SHP77 treated with DMSO at 0.1 percent for 48 hours (cell line): ENCODE measurements around the gene VAPB.

ENCODE experiments used
- DNase-seq: peaks from one replicate; lab custom pipeline; 2025; lab: John Stamatoyannopoulos, UW

The VAPB gene

GRCh38 chr20:58378704-58379103, 10.3 kb upstream of the VAPB start:
- DNase-seq: no peak

- no peak for DNase-seq
Measured at GRCh38 chr20:58381627-58382026, 7.4 kb upstream of the VAPB start.

GRCh38 chr20:58382096-58382495, 6.9 kb upstream of the VAPB start:
- no peak for DNase-seq

DNA sequence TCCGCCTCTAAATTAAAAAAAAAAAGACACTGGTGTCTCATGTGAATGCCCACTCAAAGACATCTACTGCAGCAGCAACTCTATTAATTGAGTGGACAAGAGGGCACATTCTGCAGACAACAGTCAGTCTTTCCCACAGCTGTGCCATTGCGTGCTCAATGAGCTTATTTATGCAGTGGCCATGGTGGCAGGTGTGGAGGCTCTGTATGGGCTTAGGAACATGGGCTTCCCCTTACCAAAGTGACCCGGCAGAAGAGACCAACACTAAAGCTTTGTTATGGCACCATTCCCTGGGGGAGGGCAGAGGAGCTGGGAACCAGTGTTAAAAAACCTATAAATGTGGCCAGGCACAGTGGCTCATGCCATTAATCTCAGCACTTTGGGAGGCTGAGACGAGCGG, 4.2 kb upstream of the VAPB start:
- DNase-seq: no peak

GRCh38 chr20:58388028-58388601, 914 bp upstream of the VAPB start:
- DNase-seq: no peak

DNA sequence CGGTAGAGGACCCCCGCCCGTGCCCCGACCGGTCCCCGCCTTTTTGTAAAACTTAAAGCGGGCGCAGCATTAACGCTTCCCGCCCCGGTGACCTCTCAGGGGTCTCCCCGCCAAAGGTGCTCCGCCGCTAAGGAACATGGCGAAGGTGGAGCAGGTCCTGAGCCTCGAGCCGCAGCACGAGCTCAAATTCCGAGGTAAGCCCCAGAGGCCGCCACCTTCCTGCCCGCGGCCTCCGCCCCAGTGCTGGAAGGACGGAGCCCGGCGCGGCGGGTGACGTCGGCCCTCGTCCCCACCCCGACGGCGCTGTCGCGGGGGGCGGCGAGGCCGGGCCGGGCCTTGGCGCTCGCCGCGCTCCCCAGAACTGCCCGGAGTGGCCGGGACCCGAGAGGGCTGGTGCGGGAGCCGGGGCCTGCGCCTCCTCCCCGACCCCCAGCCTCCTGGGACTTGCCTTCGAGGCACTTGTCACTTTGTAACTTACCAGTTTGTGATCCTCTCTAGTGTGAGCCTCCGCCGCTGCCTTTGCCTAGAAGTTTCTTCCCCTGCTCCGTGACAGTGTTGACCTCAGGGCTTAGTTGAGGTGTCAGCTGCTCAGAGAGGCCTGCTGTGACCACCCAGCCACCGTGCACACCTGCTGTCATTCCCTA, 417 bp downstream of the VAPB start:
- DNase-seq: no peak

DNA sequence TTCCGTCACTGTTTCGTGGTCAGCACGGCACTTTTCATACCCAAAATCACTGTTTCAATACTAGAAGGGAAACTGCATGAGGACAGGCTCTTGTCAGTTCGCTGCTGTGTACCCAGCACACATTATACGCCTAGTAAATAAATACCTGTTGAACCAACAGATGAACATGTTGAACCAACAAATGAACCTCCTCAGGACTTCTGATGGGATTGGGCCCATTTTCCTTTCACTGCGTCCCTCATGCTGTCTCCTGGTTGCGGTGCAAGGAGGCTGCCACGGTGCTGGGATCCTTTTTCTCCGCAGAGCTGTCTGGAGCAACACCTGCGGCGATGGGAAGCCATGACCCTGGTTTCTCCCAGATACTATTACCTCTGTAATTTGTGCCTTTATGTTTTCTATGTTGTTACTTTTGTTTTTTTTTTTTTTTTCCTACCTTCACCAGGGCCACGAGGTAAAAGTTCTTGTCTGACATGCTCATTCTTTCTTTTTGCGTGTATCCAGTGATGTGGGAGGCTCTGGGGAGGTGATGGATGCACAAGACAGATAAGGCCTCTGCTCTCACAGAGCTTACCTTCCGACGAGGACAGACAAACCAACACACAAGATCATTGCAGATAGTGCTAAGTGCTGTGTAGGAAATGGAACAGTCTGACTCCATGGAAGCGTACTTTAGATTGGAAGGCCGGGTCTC, 1.1 kb downstream of the VAPB start:
- DNase-seq: no peak

GRCh38 chr20:58390659-58391035, 1.6 kb downstream of the VAPB start:
- no peak for DNase-seq

DNA sequence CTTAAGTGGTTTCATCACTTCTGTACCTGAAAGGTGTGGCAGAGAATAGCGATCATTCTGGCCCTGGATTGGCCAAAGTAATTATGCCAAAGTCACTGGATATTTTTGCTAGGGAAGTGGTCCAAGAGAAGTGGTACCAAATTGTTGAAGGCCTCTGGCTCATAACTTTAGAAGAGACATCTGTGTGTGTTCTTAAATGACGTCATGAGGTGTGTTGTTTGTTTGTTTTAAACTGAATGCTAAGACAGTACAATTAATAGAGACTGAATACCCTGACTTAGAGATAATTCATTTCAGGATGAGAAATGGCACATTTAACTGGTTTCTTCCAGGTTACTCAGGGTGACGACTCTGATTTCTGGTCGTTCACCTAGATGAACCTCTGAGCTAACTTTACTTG, 3.3 kb downstream of the VAPB start:
- DNase-seq: no peak

DNA sequence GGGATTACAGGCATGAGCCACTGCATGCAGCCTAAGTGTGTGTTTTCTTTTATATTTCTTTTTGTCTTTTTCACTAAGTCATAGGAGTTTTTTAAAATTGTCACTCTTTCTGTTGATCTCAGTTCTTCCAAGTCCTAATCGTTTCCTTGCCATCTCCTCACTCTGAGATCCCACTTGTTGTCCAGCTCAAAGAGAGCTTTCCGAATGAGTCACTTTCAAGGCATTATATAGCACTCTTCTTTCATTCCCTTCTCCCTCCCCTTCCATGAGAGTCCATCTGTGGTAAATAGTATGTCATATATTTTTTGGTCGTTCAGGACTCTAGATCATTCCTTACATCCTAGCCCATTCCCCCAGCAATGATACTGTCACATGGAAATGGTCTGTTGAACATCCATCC, 4.3 kb downstream of the VAPB start:
- no peak for DNase-seq

GRCh38 chr20:58394801-58395200, 5.8 kb downstream of the VAPB start:
- DNase-seq: no peak

DNA sequence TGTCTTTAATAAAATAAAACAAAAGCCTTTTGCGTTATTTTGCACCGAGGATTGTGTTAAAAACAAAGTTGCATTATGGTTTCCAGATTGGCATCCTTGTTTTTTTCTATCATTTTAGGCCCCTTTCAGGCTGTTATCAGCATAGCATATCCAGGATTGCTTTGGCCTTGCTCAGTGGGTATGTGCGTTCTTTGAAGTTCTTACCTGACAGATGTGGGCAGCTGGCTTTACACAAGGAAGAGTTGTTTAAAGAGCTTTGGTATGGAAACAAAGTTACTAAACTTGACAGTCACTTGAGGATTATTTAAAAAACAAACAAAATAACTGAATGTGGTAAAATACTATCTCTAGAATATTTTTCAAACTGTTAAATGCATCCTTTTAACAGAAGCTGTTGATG, 6.6 kb downstream of the VAPB start:
- DNase-seq: no peak

- no peak for DNase-seq
Measured at GRCh38 chr20:58397429-58397828, 8.4 kb downstream of the VAPB start.

GRCh38 chr20:58398254-58398653, 9.2 kb downstream of the VAPB start:
- DNase-seq: no peak

DNA sequence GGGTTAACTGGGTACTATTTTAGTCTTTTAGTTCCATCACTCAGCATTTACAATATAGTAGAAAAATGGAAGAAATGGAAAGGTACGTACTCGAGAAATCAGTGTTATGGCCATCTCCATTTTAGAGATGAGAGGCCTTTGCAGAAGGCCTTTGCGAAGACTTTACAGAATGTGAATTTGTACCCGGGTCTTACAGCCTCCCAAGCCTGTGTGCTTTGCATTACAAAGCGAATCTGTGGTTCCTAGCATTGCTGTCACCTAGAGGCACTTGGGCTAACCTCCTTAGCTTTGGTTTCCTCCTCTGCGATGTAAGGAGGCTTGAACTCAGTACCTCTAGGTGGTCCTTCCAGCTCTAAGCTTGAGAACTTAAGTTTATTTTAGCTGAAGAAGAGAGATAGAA, 10.9 kb downstream of the VAPB start:
- DNase-seq: no peak

DNA sequence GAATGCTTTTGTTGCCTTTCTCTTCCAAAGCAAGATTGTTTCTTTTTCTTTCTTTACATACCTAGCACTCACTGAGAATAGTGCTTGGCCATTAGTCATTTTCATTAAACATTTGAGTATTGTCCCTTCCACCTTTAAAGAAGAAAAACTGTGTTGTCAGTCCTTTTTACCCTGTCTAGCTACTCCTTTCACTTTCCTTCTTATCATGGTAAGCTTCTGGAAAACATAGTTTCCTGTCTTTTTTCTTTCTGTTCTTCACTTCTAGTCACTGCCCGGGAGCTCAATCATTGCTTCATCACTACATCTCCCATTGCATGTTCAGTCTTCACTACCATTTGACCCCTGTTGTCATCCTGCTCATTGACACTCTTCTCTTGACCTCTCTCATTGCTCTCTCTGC, 12.1 kb downstream of the VAPB start:
- DNase-seq: no peak

- no peak for DNase-seq
Measured at GRCh38 chr20:58402305-58402704, 13.3 kb downstream of the VAPB start.

DNA sequence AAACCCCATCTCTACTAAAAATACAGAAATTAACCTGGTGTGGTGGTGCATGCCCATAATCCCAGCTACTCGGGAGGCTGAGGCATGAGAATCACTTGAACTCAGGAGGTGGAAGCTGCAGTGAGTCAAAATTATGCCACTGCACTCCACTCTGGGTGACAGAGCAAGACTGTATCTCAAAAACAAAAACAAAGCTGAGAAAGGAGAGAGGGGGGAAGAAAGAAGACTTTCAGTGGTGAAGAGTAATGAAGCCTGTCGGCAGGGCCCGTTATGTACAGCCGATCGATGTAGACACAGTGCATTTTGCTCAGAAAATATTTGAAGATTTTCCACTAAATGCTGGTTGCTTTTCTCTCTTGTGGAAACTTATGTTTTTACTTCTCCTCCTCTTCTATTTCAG, 13.8 kb downstream of the VAPB start:
- DNase-seq: no peak

DNA sequence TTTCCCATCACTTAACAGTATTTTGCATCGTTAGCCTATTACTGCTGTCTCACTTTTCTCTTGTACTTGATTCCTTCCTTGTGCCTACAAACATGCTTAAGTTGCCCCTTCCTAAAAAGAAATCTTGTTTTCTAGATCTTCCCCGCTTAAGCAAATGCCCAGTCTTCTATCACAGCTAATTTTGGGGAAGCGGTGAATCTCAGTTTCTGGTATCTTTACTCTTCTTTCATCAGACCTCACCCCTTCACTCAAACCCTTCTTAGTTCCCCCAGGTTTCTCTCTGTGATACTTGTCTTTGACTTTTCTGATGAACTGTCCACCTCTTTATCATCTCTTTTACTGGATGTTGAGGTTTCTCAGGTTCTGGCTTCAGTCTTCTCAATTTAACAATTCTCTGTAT, 14.2 kb downstream of the VAPB start:
- DNase-seq: no peak

GRCh38 chr20:58405504-58406291, 16.7 kb downstream of the VAPB start:
- DNase-seq: no peak

- DNase-seq: no peak
Measured at GRCh38 chr20:58406422-58407001, 17.5 kb downstream of the VAPB start.

- no peak for DNase-seq
Measured at GRCh38 chr20:58407201-58407873, 18.3 kb downstream of the VAPB start.
